HUES6 (cell line): ENCODE results near the gene HNRNPUL2.
"Not testable (repeated sequence)": the region's sequence is repeated elsewhere in the genome, so short reads cannot be mapped to it uniquely, and the experiment has no call there.

ENCODE experiments used
- H3K27ac ChIP-seq: 2 replicates; pipeline ENCODE4 v1.7.0; 2013; ENCODE audit warnings: low read depth, mild to moderate bottlenecking, low read length, inconsistent platforms
- H3K27me3 ChIP-seq: 2 replicates; pipeline ENCODE4 v1.6.1; 2013; ENCODE audit warnings: low read length; ENCODE audit not compliant: control insufficient read depth, insufficient read depth
- H3K36me3 ChIP-seq: 2 replicates; pipeline ENCODE4 v1.6.1; 2013; ENCODE audit warnings: low read length; ENCODE audit not compliant: control insufficient read depth, insufficient read depth
- H3K4me1 ChIP-seq: 2 replicates; pipeline ENCODE4 v1.6.1; 2013; ENCODE audit warnings: low read length; ENCODE audit not compliant: control insufficient read depth, insufficient read depth
- H3K4me3 ChIP-seq: 2 replicates; pipeline ENCODE4 v1.5.1; 2013; ENCODE audit warnings: low read depth, low read length
- H3K9ac ChIP-seq: one replicate; pipeline ENCODE4 v1.6.1; 2013; ENCODE audit warnings: mild to moderate bottlenecking, low read length
- H3K9me3 ChIP-seq: 2 replicates; pipeline ENCODE4 v1.6.1; 2013; ENCODE audit warnings: low read depth, low read length; ENCODE audit not compliant: control insufficient read depth, insufficient read depth

HNRNPUL2 gene

GRCh38 chr11:62752994-62753735, 25.9 kb upstream of the HNRNPUL2 start:
- H3K36me3 ChIP-seq, result peaks cover 28% of the 10 kb centered on the region
- no peaks in the 10 kb centered on the region for H3K27me3 ChIP-seq
- H3K4me3 ChIP-seq, result peak overlapping the region; percentile 89
- peaks cover 11% of the 10 kb centered on the region; the same call in 1 of the 2 replicates for H3K4me1 ChIP-seq
- no peak overlapping the region for H3K9ac ChIP-seq
- H3K9me3 ChIP-seq, result no peaks in the 10 kb centered on the region
- peak overlapping the region; percentile 8; the same call in 1 of the 2 replicates for H3K27ac ChIP-seq

- Histone ChIP-seq H3K4me3 (no peak overlapping the region), H3K27ac (no peak overlapping the region), H3K27me3 (no peaks in the 10 kb centered on the region), H3K9me3 (no peaks in the 10 kb centered on the region), H3K9ac (no peak overlapping the region), H3K36me3 (peaks cover 28% of the 10 kb centered on the region), H3K4me1 (peaks cover 9% of the 10 kb centered on the region; the same call in 1 of the 2 replicates)
Observed at GRCh38 chr11:62752177-62752785, 25.0 kb upstream of the HNRNPUL2 start.

GRCh38 chr11:62749931-62750330, 22.7 kb upstream of the HNRNPUL2 start:
- peaks cover 28% of the 10 kb centered on the region for H3K36me3 ChIP-seq
- H3K9me3 ChIP-seq, H3K4me3 ChIP-seq, H3K9ac ChIP-seq, H3K27me3 ChIP-seq, H3K4me1 ChIP-seq, H3K27ac ChIP-seq: not testable (repeated sequence)

DNA sequence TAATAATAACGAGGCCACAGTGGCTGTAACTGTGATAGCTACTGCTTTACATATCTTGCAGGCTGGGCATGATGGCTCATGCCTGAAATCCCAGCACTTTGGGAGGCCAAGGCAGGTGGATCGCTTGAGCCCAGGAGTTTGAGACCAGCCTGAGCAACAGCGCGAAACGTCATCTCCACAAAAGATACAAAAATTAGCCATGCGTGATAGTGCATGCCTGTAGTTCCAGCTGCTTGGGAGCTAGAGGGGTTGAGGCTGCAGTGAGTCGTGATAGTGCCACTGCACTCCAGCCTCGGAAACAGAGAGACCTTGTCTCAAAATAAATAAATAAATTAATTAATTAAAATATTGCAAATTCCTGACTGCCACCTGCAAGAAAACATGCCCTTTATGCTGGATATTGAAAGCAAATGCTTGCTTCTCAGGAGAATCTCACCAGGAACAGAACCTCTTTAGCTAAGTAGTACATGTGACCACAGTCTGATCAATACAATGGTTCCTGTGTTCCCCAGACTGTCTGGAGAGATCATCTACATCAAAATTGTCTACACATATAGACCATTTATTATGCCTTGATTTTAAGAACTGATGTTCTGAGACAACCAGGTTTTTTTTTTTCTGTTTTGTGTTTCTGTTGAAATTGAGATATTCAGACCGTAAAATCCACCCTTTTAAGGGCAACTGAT, 20.4 kb upstream of the HNRNPUL2 start:
- Histone ChIP-seq H3K27ac (no peak overlapping the region), H3K9me3 (no peaks in the 10 kb centered on the region), H3K4me3 (no peak overlapping the region), H3K4me1 (no peaks in the 10 kb centered on the region), H3K36me3 (peaks cover 20% of the 10 kb centered on the region), H3K27me3 (no peaks in the 10 kb centered on the region), H3K9ac (no peak overlapping the region)

- Histone ChIP-seq H3K9ac (no peak overlapping the region), H3K36me3 (peaks cover 46% of the 10 kb centered on the region), H3K4me3 (no peak overlapping the region), H3K4me1 (no peaks in the 10 kb centered on the region), H3K9me3 (no peaks in the 10 kb centered on the region), H3K27ac (no peak overlapping the region), H3K27me3 (no peaks in the 10 kb centered on the region)
Observed at GRCh38 chr11:62737196-62737595, 9.9 kb upstream of the HNRNPUL2 start.

DNA sequence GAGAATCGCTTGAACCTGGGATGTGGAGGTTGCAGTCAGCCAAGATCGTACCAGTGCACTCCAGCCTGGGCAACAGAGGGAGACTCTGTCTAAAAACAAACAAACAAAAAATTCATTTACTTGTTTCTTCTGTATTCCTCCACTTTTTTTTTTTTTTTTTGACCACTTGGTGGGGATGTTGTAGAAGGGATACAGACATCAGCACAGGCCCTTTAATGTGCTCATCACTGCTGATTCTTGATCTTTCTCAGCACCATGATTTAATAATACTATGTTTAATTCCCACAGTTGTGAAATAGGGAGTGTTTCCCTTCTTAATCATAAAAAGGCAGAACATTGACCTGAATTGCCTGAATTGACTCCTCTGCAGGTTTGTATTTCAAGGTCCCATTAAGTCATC, 5.6 kb upstream of the HNRNPUL2 start:
- H3K27ac ChIP-seq, result no peak overlapping the region
- no peak overlapping the region for H3K4me3 ChIP-seq
- peaks cover 2% of the 10 kb centered on the region; the same call in 1 of the 2 replicates for H3K4me1 ChIP-seq
- H3K9me3 ChIP-seq, result no peaks in the 10 kb centered on the region
- H3K36me3 ChIP-seq, result peaks cover 31% of the 10 kb centered on the region
- H3K27me3 ChIP-seq, result no peaks in the 10 kb centered on the region
- no peak overlapping the region for H3K9ac ChIP-seq

DNA sequence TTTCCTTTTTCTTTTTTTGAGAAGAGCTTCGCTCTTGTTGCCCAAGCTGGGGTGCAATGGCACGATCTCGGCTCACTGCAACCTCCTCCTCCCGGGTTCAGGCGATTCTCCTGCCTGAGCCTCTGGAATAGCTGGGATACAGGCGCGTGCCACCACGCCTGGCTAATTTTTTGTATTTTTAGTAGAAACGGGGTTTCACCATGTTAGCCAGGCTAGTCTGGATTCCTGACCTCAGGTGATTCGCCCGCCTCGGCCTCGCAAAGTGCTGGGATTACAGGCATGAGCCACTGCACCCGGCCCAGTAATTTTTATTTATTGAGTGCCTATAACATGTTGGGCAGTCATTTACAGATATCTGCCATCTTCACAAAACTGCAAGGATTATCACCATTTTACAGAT, 2.8 kb upstream of the HNRNPUL2 start:
- not testable (repeated sequence) for H3K27ac ChIP-seq, H3K9me3 ChIP-seq, H3K9ac ChIP-seq, H3K27me3 ChIP-seq, H3K4me1 ChIP-seq
- Histone ChIP-seq H3K36me3 (peaks cover 24% of the 10 kb centered on the region), H3K4me3 (peak overlapping the region; percentile 89)

DNA sequence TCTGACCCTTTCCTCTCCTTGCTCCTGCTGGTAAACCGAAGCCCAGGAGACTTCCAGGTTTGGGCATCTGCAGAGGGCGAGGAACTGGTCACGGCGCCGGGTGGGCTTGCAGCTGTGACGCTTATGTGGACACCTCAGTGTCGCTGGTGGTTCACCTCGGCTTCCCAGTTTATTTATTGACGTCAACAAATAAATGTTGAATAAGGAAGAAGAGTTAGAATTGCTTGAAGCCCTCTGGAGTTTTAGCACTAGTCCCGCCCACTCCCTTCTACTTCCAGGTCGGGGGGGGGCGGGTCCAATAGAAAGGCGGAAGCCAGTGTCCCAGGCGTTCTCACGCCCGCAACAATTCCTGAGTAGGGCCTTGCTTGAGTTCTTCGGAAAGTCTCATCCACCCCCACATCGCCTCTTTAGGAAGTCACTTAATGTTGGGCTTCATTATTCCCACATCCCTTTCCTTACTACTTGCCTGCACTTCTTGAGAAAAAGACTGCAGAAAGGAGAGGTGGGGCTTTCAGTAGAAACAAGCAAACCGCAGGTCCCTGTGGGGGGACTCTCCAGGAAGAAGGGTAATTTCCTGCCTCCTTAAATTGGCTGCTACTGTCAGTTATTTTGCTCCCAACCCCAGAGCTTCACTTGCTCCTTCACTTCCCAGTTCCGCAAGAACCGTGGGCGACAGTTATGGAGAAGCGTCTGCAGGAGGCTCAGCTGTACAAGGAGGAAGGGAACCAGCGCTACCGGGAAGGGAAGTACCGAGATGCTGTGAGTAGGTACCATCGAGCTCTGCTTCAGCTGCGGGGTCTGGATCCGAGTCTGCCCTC, 1.1 kb upstream of the HNRNPUL2 start, which contains the start of gene TTC9C:
Gene TTC9C, plus strand, starts transcription at position 316 of the 818 bp plus-strand sequence. Its CDS starts 363 bp downstream, at position 679.
- peak within 1 kb of the TSS; percentile 89 for H3K27ac ChIP-seq
- peaks cover 7% of the 10 kb centered on the region; the same call in 1 of the 2 replicates for H3K4me1 ChIP-seq
- H3K4me3 ChIP-seq, result peak within 1 kb of the TSS; percentile 89
- H3K9ac ChIP-seq, result peak within 1 kb of the TSS; percentile 90
- H3K36me3 ChIP-seq, result peaks cover 30% of the 10 kb centered on the region
- no peaks in the 10 kb centered on the region for H3K9me3 ChIP-seq
- no peaks in the 10 kb centered on the region for H3K27me3 ChIP-seq

GRCh38 chr11:62727872-62728170, 564 bp upstream of the HNRNPUL2 start:
- H3K36me3 ChIP-seq, result peaks cover 30% of the 10 kb centered on the region
- H3K4me1 ChIP-seq, result peaks cover 7% of the 10 kb centered on the region; the same call in 1 of the 2 replicates

GRCh38 chr11:62726915-62727164, 417 bp downstream of the HNRNPUL2 start:
- Histone ChIP-seq H3K27me3 (no peaks in the 10 kb centered on the region), H3K9me3 (no peaks in the 10 kb centered on the region), H3K36me3 (peaks cover 40% of the 10 kb centered on the region), H3K4me1 (peaks cover 7% of the 10 kb centered on the region; the same call in 1 of the 2 replicates), H3K27ac (peak overlapping the region; percentile 89), H3K4me3 (peak overlapping the region; percentile 89), H3K9ac (peak overlapping the region; percentile 86)

More at GRCh38 chr11:62727872-62728170, 564 bp upstream of the HNRNPUL2 start:
- peak overlapping the region; percentile 89 for H3K4me3 ChIP-seq
- no peaks in the 10 kb centered on the region for H3K9me3 ChIP-seq
- peak overlapping the region; percentile 89 for H3K27ac ChIP-seq
- peak overlapping the region; percentile 90 for H3K9ac ChIP-seq
- H3K27me3 ChIP-seq, result no peaks in the 10 kb centered on the region
